ENCODE measurements around the gene GRM8.

GRCh38 chr7:127250312-127251035 lies 2.3 kb downstream of the GRM8 start:
- TF ChIP-seq HDGF (IDR thresholded peaks at IDR 0.05; ENCODE audit: borderline replicate concordance) (no peak), NFRKB (IDR thresholded peaks at IDR 0.05) (no peak)

Measured in HEK293T (cell line).